HG02610 (cell line): Measurements from ENCODE around the gene SORBS2.
"Not testable (repeated sequence)": the region's sequence is repeated elsewhere in the genome, so short reads cannot be mapped to it uniquely, and the experiment has no call there.

Source experiments
- ATAC-seq: cut with Tn5 transposase; IDR thresholded peaks from one replicate; pipeline ENCODE4 v1.9.1; 2021; ENCODE audit warnings: mild to moderate bottlenecking, moderate library complexity; ENCODE audit not compliant: unreplicated experiment

Gene SORBS2

GRCh38 chr4:185565696-185566095, 246.3 kb downstream of the SORBS2 start:
- ATAC-seq, result no peak

- ATAC-seq, result no peak
Measured at GRCh38 chr4:185564349-185564748, 247.6 kb downstream of the SORBS2 start.

GRCh38 chr4:185562531-185562930, 249.5 kb downstream of the SORBS2 start:
- ATAC-seq, result no peak

GRCh38 chr4:185560316-185560715, 251.7 kb downstream of the SORBS2 start:
- no peak for ATAC-seq

- no peak for ATAC-seq
Measured at GRCh38 chr4:185559915-185560281, 252.1 kb downstream of the SORBS2 start.

GRCh38 chr4:185559251-185559914, 252.6 kb downstream of the SORBS2 start:
- not testable (repeated sequence) for ATAC-seq

- no peak for ATAC-seq
Measured at GRCh38 chr4:185554365-185555126, 257.4 kb downstream of the SORBS2 start.

- no peak for ATAC-seq
Measured at GRCh38 chr4:185552254-185552653, 259.7 kb downstream of the SORBS2 start.

GRCh38 chr4:185550933-185551332, 261.1 kb downstream of the SORBS2 start:
- no peak for ATAC-seq

GRCh38 chr4:185549095-185549639, 262.8 kb downstream of the SORBS2 start:
- no peak for ATAC-seq

- no peak for ATAC-seq
Measured at GRCh38 chr4:185548587-185548986, 263.4 kb downstream of the SORBS2 start.

- ATAC-seq, result no peak
Measured at GRCh38 chr4:185546335-185546734, 265.7 kb downstream of the SORBS2 start.

- no peak for ATAC-seq
Measured at GRCh38 chr4:185542626-185543315, 269.2 kb downstream of the SORBS2 start.

- ATAC-seq, result no peak
Measured at GRCh38 chr4:185541251-185541727, 270.7 kb downstream of the SORBS2 start.

- ATAC-seq, result no peak
Measured at GRCh38 chr4:185540487-185541120, 271.4 kb downstream of the SORBS2 start.

- no peak for ATAC-seq
Measured at GRCh38 chr4:185540040-185540439, 272.0 kb downstream of the SORBS2 start.

GRCh38 chr4:185538806-185539205, 273.2 kb downstream of the SORBS2 start:
- no peak for ATAC-seq

- no peak for ATAC-seq
Measured at GRCh38 chr4:185536411-185536709, 275.6 kb downstream of the SORBS2 start.

- no peak for ATAC-seq
Measured at GRCh38 chr4:185535612-185536410, 276.2 kb downstream of the SORBS2 start.
